ACHN (cell line): ENCODE measurements around the gene FAM180B.
"Not testable (repeated sequence)": the region's sequence is repeated elsewhere in the genome, so short reads cannot be mapped to it uniquely, and the experiment has no call there.

Source experiments
- DNase-seq: peaks from one replicate; pipeline ENCODE4 v3.0.0-alpha.2; 2015
- in situ Hi-C: cut with HindIII; loops from 2 replicates; pipeline ENCODE4 v1.10.0; 2017; ENCODE audit warnings: low sequenced_read_pairs, low pct_ligation_motif_present, low pct_unique_long_range_greater_than_20kb

The FAM180B gene, protein sequence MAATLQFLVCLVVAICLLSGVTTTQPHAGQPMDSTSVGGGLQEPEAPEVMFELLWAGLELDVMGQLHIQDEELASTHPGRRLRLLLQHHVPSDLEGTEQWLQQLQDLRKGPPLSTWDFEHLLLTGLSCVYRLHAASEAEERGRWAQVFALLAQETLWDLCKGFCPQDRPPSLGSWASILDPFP

DNA sequence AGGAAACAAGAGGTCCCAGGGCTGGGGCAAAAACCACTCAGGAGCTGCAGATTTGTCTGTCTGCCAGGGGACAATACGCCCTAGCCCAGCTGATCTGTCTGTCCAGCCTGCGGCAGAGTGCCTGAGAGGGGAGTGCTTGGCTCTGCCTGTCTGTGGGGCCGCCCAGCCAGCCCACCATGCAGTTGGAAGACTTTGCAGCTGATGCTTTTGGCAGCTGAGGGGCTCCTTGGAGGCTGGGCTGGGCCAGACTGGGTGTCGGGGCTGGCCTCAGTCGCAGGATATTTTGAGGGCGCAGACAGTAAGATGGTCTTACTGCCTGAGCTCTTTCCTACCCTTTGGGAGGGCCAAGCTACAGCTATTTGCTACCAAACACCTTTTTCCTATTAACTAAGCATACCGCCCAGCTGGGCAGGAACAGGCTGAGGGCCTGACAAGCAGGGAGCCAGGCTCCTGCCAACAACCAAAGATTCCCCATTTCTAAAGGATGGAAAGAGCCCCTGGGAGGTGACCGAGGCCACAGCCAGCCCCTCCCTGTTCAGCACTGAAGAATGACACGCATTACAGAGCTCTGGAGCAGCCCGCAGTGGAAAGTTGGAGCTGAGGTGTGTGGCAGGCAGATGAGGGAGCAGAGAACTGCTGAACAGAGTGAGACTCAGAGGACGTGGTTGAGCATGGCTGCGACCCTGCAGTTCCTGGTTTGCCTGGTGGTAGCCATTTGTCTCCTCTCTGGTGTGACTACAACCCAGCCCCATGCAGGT, at the start of gene FAM180B:
TSS of gene FAM180B (plus strand) at position 581 of the 758 bp plus-strand sequence. CDS start at position 672, 91 bp downstream.
- in situ Hi-C loops: no loop called here
- DNase-seq: no peak

DNA sequence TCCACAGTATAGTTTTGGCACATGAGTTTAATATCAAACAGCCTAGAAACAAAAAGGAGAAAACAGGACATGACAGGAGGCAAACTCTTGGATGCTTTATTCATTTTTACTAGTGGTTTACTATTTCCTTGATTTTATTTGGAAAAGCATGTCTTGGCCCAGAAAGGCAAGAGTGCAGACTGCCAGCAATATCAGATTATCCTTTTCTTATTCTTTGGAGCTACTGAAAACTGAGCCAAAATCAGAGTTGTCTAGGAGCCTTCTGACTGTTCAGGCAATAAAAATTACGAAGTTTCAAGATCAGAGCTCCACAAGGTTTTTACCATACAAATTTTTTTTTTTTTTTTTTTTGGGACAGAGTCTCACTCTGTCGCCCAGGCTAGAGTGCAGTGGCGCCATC, 49.6 kb upstream of the FAM180B start:
- in situ Hi-C loops: no loop called here
- no peak for DNase-seq

DNA sequence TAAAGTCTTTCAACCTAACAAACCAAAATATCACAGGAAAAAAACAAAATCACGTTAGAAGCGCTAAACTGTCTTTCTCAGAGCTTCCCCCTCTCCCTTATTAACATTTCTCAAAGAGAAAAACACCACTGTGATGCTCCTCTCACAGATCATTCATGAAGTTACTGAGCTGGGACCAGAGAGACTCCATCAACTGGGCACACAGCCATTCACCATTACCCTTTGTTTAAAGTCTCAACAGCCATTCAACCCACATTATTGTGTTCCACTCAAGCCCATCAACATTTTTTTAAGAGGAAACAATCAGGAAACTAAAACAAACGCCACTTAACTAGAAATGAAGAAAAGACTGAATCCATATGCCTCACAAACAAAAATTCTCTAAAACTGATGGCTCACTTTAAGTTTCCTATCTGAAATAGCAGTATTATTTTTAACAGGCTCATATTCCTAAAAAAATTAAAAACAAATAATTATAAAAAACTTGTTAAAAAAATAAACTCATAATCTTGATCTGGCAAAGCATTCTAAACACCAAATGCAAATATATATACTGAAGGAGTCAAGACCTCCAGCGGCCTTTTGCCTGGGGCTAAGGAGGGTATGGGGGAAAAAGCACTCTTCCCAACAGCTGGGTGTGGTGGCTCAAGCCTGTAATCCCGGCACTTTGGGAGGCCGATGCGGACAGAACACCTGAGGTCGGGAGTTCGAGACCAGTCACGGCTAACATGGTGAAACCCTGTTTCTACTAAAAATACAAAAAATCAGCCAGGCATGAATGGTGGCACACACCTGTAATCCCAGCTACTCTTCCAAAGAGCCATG, 47.5 kb upstream of the FAM180B start:
- in situ Hi-C loops: no loop called here
- DNase-seq: no peak

DNA sequence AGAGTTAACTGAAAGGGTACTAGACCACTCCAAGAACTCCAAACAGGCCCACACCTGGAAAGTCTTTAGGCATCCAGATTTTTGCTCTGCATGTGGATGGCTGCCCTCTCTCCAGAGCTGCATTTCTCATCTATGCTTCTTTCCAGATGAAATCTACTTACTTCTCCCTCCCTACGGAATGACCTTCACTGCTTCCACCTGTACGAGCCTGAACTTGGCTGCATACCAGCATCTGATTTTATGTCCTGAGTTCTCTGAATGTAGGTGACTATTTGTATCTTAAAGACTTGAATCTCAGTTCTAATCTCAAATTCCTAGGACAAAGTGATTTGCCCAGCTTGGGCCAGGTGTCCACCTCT, 46.8 kb upstream of the FAM180B start:
- no peak for DNase-seq
- in situ Hi-C loops: no loop called here

DNA sequence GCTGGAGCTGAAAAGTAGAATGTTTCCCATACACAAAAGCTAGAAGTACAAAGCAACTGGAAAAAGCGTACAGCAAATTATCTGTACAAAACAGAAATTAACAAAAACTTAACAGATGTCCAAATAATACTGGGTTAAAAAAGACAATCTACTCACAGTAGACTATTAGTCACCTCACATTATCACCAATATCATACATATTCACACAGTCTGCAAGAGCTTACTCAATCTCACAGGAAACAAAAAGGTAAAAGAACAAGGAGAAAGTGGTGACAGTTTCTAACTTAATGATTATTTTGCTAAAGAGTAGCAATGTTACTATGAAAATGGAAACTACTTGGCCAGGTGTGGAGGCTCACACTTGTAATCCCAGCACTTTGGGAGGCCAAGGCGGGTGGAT, 45.4 kb upstream of the FAM180B start:
- no peak for DNase-seq
- in situ Hi-C loops: no loop called here

DNA sequence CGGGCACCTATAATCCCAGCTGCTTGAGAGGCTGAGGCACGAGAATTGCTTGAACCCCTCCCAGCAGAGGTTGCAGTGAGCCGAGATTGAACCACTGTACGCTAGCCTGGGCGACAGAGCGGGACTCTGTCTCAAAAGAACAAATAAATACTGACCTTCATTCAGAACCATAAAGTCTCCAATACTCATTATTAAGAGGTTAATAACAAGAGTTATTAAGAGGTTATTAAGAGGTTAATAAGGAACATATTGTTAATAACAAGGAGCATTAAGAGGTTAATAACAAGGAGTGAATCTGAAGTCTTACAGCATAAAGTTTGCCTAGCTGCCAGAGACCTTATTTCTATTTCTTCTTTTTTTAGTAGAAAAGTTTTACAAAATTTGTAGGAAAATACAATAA, 41.2 kb upstream of the FAM180B start:
- in situ Hi-C loops: no loop called here
- no peak for DNase-seq

DNA sequence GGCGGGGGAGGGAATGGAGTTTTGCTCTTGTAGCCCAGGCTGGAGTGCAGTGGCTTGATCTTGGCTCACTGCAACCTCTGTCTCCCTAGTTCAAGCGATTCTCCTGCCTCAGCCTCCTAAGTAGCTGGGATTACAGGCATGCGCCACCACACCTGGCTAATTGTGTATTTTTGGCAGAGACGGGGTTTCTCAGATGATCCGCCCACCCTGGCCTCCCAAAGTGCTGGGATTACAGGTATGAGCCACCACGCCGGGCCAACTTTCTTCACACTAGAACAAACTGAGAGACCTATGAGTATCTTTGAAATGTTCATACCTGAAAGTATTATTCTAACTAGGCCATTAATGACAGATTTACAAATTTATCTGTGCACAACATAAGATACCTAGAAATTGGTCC, 40.2 kb upstream of the FAM180B start:
- in situ Hi-C loops, DNase-seq: not testable (repeated sequence)

DNA sequence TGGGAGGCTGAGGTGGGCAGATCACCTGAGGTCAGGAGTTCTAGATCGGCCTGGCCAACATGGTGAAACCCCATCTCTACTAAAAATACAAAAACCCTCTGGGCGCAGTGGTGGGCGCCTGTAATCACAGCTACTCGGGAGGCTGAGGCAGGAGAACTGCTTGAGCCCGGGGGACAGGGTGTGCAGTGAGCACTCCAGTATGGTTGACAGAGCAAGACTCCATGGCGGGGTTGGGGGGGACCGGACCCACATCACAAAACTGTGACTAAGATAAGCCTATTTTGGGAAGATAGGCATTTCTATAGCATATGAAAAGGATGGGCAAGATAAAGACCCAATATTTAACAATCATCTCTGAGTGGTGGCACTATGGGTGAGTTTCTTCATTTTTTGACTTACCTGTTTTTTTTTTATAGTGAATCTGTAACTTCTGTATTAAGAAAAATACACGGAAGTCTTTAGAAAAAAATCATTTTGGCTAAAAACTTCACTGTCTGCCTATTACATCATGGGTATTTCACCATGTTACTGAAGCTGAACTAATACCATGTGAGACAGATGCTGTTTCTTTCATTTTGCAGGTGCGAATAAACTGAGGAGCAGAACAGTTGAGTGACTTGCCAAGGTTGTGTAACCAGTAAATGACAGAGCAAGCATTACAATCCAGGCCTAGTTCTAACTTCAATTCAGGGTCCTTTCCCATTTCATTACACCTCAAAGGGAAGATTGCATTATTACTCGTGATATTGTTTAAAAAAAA, 36.0 kb upstream of the FAM180B start:
- in situ Hi-C loops: no loop called here
- DNase-seq: no peak

DNA sequence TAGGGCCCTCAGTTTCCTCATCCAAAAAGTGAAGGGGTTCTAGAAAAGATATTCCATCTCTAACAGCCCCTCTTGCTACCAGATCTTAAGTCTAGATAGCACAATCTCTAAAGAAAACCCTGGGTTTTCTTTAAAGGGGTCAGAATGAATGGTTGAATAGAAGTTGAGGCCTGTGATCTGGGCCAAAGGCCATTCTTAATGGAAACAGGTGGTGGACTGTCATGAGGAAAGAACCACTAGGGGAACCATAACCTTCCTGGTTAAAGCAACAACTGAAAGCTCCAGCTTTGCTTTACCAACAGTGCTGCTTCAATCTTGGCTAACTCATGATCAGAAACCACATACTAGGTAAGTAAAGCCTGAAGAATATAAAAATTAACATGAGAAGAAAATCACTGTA, 35.4 kb upstream of the FAM180B start:
- DNase-seq: peak; percentile 50
- in situ Hi-C loops: no loop called here

DNA sequence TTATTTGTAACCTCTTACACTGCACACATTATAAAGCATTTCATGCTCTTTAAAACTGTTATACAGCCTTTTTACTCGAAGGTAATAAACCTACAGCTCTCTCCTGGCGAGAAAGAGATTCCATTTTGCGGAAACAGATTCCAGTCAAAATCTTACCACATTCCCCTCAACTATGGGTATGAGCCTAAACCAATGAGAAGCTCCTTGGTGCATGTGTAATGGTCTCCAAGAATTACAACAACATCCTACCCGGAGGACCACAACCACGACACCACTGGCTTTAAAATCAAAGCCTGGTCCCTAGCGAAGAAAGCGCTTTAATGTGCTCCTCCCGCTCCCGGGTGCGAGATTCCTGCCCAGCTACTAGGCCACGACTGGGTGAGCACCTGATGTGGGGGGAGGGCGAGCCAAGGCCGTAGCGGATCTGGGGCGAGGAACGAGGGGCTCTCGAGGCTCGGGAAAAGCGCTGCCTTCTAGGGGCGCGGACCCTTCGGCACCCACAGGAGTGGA, 34.4 kb upstream of the FAM180B start:
- in situ Hi-C loops: no loop called here
- DNase-seq: peak; percentile 52

DNA sequence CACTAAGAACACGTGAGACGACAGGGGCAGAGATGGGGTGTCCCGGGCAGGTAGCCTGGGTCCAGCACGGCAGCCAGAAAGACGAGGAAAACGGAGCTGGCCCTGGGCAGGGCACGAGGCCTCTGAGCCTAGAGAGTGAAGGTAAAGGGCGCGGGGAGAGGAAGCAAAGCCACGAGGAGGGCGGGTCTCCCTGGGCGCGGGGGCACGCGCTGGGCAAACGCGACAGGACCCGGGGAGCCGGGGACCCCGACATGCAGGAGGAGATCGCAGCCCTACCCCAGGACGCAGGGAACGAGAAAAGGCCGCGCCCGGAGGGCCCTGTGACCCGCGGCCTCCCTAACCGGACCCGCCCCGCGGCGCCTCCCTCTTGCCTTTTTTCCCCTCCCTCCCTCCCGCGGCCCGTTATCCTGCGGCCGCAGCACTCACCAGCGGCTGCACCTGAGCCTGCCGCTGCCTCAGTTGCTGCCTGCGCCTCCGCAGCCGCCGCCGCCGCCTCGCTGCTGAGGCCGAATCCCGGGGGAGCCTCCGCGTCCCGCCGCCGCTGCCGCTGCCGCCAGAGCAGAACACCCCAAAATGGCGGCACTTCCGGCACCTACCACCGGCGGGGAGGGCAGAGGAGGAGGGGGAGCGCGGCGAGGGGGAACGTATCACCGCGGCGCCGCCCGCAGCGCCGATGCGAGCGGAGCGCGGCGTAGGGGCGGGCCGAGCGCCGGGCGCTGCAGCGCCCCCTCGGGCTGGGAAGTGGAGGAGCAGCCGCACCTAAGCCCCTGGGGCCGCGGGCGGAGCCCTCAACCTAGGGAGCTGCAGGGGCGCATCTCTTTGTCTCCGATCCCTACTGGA, 33.7 kb upstream of the FAM180B start, which contains the start of gene CELF1:
TSS of gene CELF1 (minus strand) at position 567 of the 840 bp plus-strand sequence. CDS start 53,609 bp downstream, outside the sequence.
- in situ Hi-C loops: no loop called here
- DNase-seq: peak; percentile 89

DNA sequence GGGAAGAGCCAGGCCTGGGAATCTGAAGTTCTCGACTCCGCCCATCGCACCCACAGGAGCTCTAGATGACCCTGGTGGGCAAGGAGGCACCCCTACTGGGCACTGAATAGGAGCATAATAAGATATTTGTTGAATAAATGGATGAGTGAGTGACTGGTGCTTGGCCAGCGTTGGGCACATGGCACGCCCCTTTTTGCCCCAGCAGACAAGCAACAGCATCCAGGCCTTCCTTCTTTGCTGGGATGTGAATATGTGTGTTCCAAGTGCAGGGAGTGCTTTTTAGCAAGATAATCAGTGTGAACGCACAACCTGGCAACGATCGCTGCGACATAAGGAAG, 33.1 kb upstream of the FAM180B start:
- no peak for DNase-seq
- in situ Hi-C loops: no loop called here

DNA sequence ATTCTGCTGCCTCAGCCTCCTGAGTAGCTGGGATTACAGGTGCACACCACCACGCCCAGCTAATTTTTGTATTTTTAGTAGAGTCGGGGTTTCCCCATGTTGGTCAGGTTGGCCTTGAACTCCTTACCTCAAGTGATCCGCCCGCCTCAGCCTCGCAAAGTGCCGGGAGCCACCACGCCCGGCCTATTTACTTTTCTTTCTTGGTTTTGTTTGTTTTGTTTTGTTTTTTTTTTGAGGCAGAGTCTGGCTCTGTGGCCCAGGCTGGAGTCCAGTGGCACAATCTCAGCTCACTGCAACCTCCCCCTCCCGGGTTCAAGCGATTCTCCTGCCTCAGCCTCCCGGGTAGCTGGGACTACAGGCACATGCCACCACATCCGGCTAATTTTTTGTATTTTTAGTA, 29.5 kb upstream of the FAM180B start:
- in situ Hi-C loops, DNase-seq: not testable (repeated sequence)

DNA sequence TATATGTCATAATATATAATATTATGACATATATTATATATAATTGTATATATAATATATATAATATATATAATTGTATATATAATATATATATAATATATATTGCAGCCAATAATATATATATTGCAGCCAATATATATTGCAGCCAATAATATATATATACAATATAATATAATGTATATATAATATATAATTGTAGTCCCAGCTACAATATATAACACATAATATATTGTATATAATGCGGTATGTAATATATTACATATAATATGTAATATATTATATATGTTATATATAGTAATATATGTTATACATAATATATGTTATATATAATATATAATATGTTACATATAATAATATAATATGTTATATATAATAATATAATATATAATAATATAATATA, 27.8 kb upstream of the FAM180B start:
- in situ Hi-C loops: no loop called here
- DNase-seq: no peak

DNA sequence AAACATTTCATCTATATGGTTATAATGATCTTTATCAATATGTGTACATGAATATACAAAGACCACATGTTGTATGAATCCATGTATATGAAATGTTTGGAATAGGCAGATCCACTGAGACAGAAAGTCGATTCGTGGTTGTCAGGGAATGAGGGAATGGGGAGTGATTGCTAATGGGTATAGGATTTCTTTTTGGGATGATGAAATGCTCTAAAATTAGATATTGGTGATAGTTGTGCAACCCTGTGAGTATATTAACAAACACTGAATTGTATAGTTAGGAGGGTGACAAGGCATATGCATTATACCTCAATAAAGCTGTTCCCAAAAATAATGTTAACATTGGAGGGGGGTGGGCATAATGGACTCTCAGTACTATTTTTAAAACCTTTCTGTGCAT, 26.1 kb upstream of the FAM180B start:
- in situ Hi-C loops: no loop called here
- no peak for DNase-seq

DNA sequence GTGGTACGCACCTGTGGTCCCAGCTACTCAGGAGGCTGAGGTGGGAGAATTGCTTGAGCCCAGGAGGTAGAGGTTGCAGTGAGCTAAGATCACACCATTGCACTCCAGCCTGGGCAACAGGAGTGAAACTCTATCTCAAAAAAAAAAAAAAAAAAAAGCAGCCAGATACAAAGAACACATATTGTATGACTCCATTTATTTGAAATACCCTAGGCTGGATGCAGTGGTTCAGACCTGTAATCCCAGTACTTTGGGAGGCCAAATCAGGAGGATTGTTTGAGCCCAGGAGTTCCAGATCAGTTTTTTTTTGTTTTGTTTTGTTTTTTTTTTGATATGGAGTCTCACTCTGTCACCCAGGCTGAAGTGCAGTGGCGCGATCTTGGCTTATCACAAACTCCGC, 24.1 kb upstream of the FAM180B start:
- in situ Hi-C loops, DNase-seq: not testable (repeated sequence)

DNA sequence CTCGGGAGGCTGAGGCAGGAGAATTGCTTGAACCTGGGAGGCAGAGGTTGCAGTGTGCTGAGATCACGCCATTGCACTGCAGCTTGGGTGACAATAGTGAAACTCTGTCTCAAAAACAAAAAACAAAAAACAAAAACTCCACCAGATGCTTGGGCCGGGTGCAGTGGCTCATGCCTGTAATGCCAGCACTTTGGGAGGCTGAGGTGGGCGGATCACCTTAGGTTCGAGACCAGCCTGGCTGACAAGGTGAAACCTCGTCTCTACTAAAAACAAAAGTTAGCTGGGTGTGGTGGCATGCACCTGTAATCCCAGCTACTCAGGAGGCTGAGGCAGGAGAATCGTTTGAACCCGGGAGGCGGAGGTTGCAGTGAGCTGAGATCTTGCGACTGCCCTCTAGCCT, 22.1 kb upstream of the FAM180B start:
- DNase-seq, in situ Hi-C loops: not testable (repeated sequence)

DNA sequence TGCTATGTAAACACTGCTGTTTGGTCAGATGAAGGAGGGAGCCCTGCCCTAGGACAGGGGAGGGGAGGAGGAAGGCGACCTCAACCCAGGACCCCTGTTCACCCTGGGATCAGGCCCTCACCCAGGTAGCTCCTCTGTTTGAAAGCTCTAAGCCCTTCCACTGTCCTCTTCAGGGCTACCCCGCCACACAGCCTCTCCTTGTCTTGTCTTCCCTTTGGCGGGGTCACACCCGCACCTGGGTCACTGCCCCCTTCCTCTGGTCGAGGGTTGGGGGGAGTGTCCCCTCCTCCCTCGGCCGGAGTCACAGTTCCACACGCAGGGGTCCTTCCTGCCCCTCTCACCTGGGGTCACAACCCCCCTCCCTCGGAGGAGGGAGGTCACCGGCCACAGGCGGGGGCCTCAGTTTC, 21.5 kb upstream of the FAM180B start:
- no peak for DNase-seq
- in situ Hi-C loops: no loop called here
